PC-3 (cell line): ENCODE results near the gene PLPPR5.

ENCODE experiments used
- EZH2 ChIP-seq: fragments of 300-600 bp; sonication (generic); IDR thresholded peaks from one replicate; pipeline ENCODE4 v1.6.1; 2017; ENCODE audit warnings: antibody characterized with exemption, mild to moderate bottlenecking, low read length; ENCODE audit not compliant: unreplicated experiment
- EZH2phosphoT487 ChIP-seq: fragments of 300-600 bp; sonication (generic); IDR thresholded peaks from 2 replicates; pipeline ENCODE4 v1.6.1; 2018; ENCODE audit warnings: mild to moderate bottlenecking, antibody characterized with exemption, low read length, borderline replicate concordance
- TF ChIP-seq, protein P1 (sequence below): fragments of 300-600 bp; sonication (generic); conservative IDR thresholded peaks from 2 replicates; pipeline ENCODE4 v1.5.1; 2017; ENCODE audit warnings: antibody characterized with exemption, low read depth, mild to moderate bottlenecking, low read length

DNA sequence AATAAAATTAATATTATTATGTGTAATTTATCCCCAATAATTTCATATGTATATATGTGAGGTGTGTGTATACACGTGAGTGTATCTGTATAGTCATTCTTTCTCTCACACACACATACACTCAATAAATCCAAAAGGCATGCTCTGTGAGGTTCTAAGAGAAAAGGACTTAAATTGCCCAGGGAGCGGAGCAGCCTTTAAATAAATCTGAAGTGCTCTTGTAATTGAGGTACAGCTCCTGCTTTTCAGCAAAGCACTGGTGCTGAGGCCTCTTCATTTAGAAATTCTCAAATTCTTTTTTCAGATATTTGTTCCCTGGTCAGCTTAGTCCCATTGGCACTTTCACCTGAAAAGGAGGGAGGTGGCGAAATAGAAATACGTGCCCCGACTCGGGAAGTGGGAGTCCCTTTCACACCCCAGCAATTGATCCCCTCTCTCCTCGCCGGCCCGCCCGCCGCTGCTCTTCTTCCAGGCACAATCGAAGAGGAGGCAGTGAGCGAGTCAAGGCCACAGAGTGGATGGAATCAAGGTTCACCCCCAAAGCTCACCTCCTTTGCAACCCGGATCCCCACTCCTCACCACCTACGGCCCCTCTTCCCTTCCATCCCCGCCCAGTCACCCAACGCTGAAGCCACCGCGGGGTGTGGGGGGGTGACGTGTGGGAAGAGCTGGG is 944 bp downstream of the PLPPR5 start:
- TF ChIP-seq, protein P1, sequence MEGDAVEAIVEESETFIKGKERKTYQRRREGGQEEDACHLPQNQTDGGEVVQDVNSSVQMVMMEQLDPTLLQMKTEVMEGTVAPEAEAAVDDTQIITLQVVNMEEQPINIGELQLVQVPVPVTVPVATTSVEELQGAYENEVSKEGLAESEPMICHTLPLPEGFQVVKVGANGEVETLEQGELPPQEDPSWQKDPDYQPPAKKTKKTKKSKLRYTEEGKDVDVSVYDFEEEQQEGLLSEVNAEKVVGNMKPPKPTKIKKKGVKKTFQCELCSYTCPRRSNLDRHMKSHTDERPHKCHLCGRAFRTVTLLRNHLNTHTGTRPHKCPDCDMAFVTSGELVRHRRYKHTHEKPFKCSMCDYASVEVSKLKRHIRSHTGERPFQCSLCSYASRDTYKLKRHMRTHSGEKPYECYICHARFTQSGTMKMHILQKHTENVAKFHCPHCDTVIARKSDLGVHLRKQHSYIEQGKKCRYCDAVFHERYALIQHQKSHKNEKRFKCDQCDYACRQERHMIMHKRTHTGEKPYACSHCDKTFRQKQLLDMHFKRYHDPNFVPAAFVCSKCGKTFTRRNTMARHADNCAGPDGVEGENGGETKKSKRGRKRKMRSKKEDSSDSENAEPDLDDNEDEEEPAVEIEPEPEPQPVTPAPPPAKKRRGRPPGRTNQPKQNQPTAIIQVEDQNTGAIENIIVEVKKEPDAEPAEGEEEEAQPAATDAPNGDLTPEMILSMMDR: no peak
- no peak for TF ChIP-seq EZH2
- no peak for TF ChIP-seq EZH2phosphoT487
